HG03558 (cell line): ENCODE measurements around the gene RAB35.

ENCODE experiments used
- ATAC-seq: cut with Tn5 transposase; IDR thresholded peaks from one replicate; pipeline ENCODE4 v1.9.1; 2021; ENCODE audit warnings: moderate number of reproducible peaks; ENCODE audit not compliant: unreplicated experiment; ENCODE audit errors: extremely low read depth

RAB35 gene

GRCh38 chr12:120116441-120116791, at the start of gene RAB35:
Gene RAB35, minus strand, starts transcription at chr12:120116753. Its CDS starts 103 bp downstream, at chr12:120116650.
- ATAC-seq = no peak

DNA sequence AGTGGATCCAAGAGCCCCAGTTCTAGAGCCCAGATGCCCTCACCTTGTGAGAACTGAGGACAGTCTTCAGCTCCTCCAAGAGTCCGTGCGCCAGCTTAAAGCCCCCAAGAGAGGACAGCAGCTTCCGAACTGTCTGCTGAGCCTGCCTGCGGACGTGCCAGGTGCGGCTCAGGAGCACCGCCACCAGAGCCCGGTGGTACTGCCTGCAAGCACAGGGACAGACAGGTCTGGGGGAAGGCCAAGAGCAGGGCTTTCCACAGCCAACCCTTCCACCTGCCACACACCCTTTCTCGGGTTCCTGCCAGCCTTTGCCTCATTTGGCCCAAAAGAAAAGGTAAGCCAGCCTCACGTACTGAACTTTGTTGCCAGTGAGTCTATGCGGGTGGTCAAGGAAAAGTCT, 47.7 kb upstream of the RAB35 start:
- no peak for ATAC-seq

DNA sequence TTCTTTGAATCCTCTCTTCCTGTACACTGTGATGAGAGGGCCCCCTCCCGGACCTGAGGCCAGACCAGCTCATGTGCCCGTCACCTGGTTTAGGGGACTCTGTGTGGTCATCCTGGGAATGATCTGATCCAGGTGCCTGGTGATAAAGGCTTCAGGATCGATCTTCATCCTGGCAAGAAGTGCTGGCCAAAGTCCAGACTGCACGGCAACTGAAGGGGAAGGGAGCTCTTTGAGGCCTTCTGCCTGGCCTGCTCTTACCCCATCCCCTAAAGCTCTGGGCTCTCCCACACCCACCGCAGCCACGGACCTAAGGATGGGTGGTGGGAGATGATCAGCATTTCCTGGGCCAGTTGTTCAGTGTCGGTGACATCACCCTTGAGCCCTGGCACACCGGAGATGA, 46.2 kb upstream of the RAB35 start:
- ATAC-seq = no peak

DNA sequence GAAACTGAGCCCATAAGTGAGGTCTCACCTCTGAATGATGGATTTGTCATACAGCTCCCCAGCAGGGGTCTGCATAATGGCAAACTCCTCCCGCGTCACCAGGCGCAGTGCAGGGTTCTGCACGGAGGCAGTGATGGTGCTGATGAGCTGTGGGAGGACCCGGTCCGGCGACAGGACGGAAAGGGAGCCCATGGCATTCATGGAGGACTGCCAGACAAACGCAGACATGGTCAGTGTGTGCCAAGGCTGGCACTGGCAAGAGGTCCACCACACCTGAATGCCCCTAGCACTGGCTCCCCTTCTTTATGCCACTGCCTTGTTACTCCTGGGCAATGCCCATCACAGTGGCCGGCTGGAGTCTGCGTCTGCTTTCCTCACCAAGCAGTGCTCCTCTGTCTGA, 45.3 kb upstream of the RAB35 start:
- no peak for ATAC-seq

GRCh38 chr12:120159509-120160237, 43.1 kb upstream of the RAB35 start:
- ATAC-seq = no peak

- no peak for ATAC-seq
Observed at GRCh38 chr12:120158351-120158750, 41.8 kb upstream of the RAB35 start.

GRCh38 chr12:120157678-120158077, 41.1 kb upstream of the RAB35 start:
- no peak for ATAC-seq

DNA sequence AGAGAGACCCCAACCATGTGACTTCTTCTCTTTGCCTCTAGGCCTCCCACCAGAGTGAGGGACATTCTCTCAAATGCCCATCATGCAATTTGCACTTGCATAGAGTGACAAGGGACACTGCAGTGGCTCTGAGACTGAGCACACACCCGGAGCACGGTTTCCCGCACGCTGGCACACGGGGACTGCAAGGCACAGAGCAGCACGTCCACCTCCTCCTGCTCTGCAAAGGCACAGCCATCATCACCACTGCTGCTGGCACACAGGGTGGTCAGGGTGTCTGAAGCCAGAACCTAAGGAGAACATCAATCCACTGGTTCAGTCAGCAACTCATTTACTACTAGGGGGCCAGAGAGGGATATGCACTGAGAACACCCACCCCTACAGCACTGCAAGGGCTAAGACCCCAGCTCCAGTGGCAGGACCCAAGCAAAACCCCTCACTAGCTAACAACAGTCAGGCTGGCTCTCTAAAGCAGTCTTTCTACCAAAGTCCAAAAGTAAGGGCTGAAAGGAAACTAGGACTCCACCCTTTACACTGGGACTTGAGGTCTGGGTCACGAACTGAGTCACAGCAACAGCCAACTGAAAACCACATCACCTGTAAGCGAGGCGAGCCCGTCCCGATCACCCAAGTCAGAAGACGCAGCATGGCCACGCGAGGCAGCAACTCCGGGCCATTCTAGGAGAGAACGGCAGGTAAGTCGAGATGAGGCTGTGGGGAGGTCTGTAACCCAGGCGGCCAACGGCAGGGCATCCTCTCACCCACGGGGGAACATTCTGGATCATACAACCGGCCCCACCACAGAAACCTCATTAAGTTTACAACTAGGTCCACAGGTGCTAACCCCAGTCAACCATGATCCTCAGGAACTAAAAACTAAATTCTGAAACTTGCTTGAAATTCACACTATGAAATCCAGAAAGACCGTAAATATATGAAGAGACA, 40.0 kb upstream of the RAB35 start:
- no peak for ATAC-seq

DNA sequence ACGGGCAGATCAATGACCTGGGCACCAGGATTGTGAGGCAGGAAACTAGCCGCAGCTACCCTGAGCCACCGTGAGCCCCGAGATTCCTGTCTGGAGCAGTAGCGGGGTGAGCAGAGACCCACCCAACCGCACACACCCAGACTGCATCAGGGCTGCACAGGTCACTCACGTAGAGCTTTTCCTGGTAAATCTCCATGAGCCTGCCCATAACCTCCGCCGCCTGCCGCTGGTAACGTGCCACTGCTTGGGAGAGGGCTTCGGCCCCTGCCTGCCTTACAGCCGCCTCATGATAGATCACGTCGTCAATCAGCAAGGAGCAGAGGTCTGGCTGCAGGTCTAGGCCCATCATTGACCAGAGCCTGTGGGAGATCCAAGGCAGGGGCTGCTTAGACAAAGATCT, 38.5 kb upstream of the RAB35 start:
- no peak for ATAC-seq

- ATAC-seq = no peak
Observed at GRCh38 chr12:120150919-120151525, 34.5 kb upstream of the RAB35 start.

DNA sequence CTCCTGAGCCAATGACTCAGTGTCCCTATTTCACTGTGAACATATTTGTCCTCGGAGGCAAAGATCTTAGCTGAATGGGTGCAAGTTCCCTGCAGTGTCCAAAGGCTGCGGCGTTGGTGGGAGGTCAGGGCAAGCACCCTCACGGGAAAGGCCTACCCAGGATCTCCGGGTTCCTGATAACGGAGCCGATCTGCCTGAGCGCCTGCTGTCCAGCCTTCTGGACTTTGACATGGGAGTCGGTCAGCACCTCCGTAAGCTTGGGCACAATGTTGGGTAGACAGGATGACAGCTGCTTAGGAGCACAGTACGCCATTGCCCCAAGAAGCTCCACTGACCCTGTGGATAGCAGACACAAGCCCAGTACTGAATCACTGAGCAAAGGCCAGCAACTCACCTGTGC, 31.5 kb upstream of the RAB35 start:
- ATAC-seq = no peak

GRCh38 chr12:120145164-120145563, 28.6 kb upstream of the RAB35 start:
- no peak for ATAC-seq

DNA sequence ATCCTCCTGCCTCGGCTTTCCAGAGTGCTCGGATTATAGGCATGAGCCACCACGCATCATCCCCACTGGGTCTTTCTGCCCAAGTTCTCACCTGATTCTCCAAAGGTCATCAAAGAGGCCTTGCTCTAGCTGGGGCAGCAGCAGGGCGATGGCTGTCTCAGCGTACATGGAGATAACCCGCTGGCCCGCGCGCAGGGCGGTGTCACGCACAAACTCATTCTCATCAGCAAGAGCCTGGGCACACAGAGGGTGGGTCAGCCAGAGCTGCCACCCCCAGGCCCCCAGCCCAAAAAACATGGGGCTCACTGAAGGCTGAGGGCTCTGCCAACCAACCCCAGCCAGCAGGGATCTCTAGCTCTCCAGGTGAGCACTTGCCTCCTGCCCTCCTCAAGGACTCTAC, 27.7 kb upstream of the RAB35 start:
- no peak for ATAC-seq

DNA sequence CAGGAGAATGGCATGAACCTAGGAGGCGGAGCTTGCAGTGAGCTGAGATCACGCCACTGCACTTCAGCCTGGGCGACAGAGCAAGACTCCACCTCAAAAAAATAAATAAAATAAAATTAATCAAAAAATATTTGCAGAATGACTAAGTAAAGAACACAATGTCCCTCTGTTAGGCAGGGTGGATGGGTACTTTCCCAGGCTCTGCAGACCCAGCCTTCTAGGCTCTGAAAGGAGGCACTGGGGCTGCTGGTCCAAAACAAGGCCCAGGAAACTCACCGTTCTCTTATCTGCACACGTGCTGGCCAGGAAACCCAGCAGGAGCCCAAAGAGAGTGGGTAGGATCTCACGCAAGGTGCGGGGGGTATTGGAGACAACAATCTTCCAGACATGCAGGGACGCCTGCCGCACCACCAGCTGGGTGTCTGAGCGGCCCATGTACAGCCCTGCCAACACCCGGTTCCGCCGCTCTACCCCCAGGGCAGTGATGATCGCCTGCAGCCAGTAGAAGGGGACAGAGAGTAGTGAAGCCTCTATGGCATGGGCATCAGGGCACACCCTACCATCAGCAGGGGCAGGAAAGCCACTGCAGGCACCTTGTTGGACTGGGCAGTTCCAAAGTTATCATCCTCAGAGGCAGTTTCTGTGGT, 25.8 kb upstream of the RAB35 start:
- ATAC-seq = no peak

DNA sequence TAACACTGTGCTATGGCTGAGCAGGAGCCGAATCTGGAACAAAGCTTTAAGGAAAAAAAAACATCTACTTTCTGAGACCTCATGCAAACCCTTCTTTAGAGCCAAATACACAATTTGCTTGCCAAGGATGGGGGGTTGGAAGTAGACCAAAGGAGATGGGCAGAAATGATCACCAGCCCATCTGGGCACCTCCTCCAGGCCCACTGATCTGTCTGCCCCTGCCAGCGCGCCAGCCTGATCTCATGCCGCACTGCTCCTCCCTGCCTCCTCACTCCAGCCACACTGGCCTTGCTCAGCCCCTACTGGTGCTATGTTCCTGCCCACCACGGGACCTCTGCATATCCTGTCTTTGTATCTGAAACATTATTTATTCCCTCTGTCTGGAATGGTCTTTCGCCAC, 24.8 kb upstream of the RAB35 start:
- ATAC-seq = no peak

- ATAC-seq = no peak
Observed at GRCh38 chr12:120140603-120141002, 24.1 kb upstream of the RAB35 start.

GRCh38 chr12:120139958-120140357, 23.4 kb upstream of the RAB35 start:
- no peak for ATAC-seq

GRCh38 chr12:120138366-120138765, 21.8 kb upstream of the RAB35 start:
- no peak for ATAC-seq

GRCh38 chr12:120137833-120138232, 21.3 kb upstream of the RAB35 start:
- no peak for ATAC-seq

- ATAC-seq = no peak
Observed at GRCh38 chr12:120136093-120136770, 19.7 kb upstream of the RAB35 start.
